ENCODE measurements around the gene ACSM5. TPM values are rescaled to one million over a fixed set of nuclear protein-coding genes. Genes with fewer than 3 reads are reported as not detected.

Gene ACSM5
- total and polyA plus RNA-seq, 2 of the 4 experiments (the other 2 are of a cell fraction) = not detected

GRCh38 chr16:20484726-20485125 lies 75.4 kb downstream of the ACSM5 start:
- Histone ChIP-seq H2BK15ac (ENCODE audit: low read depth, low read length) (no peak overlapping the region), H3K27me3 (ENCODE audit: control insufficient read depth, insufficient read depth, low read length) (no peaks in the 10 kb centered on the region), H4K91ac (ENCODE audit: insufficient read depth, low read depth, low read length) (no peak overlapping the region), H2BK20ac (ENCODE audit: low read depth, low read length) (no peak overlapping the region), H3K23ac (ENCODE audit: low read depth, low read length) (no peak overlapping the region), H3K9me3 (ENCODE audit: control insufficient read depth, insufficient read depth, low read length) (peaks cover 2% of the 10 kb centered on the region; the same call in 1 of the 2 replicates), H3K9me1 (ENCODE audit: insufficient read depth, low read length) (no peaks in the 10 kb centered on the region), H3K36me3 (ENCODE audit: control insufficient read depth, insufficient read depth, low read length) (no peaks in the 10 kb centered on the region), H3K4me3 (ENCODE audit: insufficient read depth, low read depth, low read length) (no peak overlapping the region), H3K4me2 (ENCODE audit: low read depth, low read length) (no peak overlapping the region), H3K14ac (replicated peaks; ENCODE audit: low read depth, low read length) (no peak overlapping the region), H3K27ac (ENCODE audit: insufficient read depth, low read length) (no peak overlapping the region), H3K56ac (ENCODE audit: extremely low read depth, insufficient read depth, low read length) (no peak overlapping the region), H3K4me1 (ENCODE audit: control insufficient read depth, insufficient read depth, low read length) (no peaks in the 10 kb centered on the region), H3K79me1 (ENCODE audit: low read depth in 1 of 2, low read length in 2 of 2) (no peaks in the 10 kb centered on the region), H4K20me1 (ENCODE audit: insufficient read depth, low read length) (no peaks in the 10 kb centered on the region), H3K18ac (ENCODE audit: low read depth, low read length) (no peak overlapping the region), H2BK120ac (ENCODE audit: low read depth, low read length) (no peak overlapping the region), H2AK5ac (ENCODE audit: low read depth, low read length) (no peak overlapping the region), H2AK9ac (replicated peaks; ENCODE audit: low read depth, low read length, poor library complexity) (no peak overlapping the region), H2BK5ac (ENCODE audit: low read depth, low read length, poor library complexity, severe bottlenecking) (no peak overlapping the region), H3K9ac (ENCODE audit: low read depth, low read length) (no peak overlapping the region), H4K5ac (ENCODE audit: low read depth, low read length) (no peak overlapping the region), H2AFZ (replicated peaks; ENCODE audit: low read length, poor library complexity) (no peak overlapping the region), H3K4ac (ENCODE audit: low read depth, low read length) (no peak overlapping the region), H4K8ac (ENCODE audit: low read depth in 2 of 2, low read length in 2 of 2) (no peak overlapping the region)
- TF ChIP-seq SMC3 (IDR thresholded peaks at IDR 0.05; ENCODE audit: low read depth, low read length) (no peak), RFX5 (IDR thresholded peaks at IDR 0.05; ENCODE audit: low read depth, low read length) (no peak), MAZ (IDR thresholded peaks at IDR 0.05; ENCODE audit: borderline replicate concordance, low read depth, low read length) (no peak), CEBPB (IDR thresholded peaks at IDR 0.05; ENCODE audit: low read depth, low read length) (no peak), MAFK (IDR thresholded peaks at IDR 0.05; ENCODE audit: low read depth, low read length) (no peak), POLR2A (IDR thresholded peaks at IDR 0.05; ENCODE audit: low read depth, low read length) (no peak), CTCF (conservative IDR thresholded peaks at IDR 0.05; ENCODE audit: low read depth, low read length) (no peak), RAD21 (IDR thresholded peaks at IDR 0.05; ENCODE audit: low read length) (no peak), RCOR1 (IDR thresholded peaks at IDR 0.05; ENCODE audit: insufficient replicate concordance, low read length) (no peak), ELK1 (IDR thresholded peaks at IDR 0.05; ENCODE audit: borderline replicate concordance, low read depth, low read length) (no peak), BHLHE40 (IDR thresholded peaks at IDR 0.05; ENCODE audit: low read depth, low read length) (no peak)
- dilution Hi-C loops (cut with HindIII; ENCODE audit: low sequenced_read_pairs, unreplicated experiment) (no loop called here), in situ Hi-C loops (cut with MboI; ENCODE audit: low sequenced_read_pairs) (no loop called here), intact Hi-C loops (cut with micrococcal nuclease) (no loop called here)
- no TSS peak for BruUV-seq (replicated peaks)
- no CpG with 5 or more reads among the region's 1 CpG for WGBS, 2 experiments (ENCODE audit: extremely low coverage in 2 of 2, insufficient read length in 1 of 2)
- POLR2A ChIA-PET (ENCODE audit: unreplicated experiment) = no interaction called here
- ATAC-seq (ENCODE audit: low read depth) (no peak), DNase-seq (no peak)
- CTCF ChIA-PET = no interaction called here
